Measurements from ENCODE around the gene RACGAP1.
A peak's percentile ranks its signal among the peaks of the same experiment; 100 is the strongest.

Gene RACGAP1, protein sequence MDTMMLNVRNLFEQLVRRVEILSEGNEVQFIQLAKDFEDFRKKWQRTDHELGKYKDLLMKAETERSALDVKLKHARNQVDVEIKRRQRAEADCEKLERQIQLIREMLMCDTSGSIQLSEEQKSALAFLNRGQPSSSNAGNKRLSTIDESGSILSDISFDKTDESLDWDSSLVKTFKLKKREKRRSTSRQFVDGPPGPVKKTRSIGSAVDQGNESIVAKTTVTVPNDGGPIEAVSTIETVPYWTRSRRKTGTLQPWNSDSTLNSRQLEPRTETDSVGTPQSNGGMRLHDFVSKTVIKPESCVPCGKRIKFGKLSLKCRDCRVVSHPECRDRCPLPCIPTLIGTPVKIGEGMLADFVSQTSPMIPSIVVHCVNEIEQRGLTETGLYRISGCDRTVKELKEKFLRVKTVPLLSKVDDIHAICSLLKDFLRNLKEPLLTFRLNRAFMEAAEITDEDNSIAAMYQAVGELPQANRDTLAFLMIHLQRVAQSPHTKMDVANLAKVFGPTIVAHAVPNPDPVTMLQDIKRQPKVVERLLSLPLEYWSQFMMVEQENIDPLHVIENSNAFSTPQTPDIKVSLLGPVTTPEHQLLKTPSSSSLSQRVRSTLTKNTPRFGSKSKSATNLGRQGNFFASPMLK

DNA sequence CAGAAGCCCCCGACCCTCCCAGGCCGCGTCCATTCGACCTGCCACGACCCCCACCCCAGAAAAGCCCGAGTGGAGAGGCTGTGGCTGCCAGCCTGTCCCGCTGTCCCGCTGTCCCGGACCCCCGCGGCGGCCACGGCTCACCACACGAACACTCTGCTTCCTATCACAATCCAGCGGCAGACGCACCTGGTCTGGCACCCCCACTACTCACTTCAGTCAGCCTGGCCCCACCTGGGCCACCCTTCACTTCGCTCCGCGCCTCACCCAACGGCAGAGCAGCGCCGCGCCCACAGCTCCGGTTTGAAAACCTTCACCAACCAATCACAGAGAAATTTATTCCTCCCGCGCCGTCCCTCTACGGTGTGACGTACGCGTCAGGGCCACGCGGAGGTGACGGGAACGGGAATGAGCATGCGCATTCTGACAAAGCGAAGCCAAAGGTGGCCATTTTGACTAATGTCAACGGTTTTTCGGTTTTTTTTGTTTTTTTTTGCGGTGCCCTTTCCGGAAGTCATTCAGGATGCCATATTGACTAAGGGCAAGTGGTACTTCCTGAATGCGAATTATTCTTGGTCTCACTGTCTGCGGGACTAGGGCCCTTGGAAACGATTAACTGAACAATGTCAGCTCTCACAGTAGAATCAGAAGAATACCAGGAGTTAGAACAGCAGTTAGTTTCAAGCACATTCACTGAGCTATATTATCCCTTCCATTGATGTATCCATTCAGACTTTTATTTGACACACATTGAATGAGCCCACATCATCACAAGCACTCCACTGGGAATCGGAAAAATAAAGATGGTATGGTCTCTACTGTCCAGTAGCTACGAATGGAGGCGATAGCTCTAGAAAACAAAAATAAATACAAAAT, at the start of gene RACGAP1:
Gene RACGAP1 (minus strand): TSS at position 308 of the 873 bp plus-strand sequence. CDS start 8,779 bp downstream, outside the sequence.
- peak; percentile 99 for DNase-seq

DNA sequence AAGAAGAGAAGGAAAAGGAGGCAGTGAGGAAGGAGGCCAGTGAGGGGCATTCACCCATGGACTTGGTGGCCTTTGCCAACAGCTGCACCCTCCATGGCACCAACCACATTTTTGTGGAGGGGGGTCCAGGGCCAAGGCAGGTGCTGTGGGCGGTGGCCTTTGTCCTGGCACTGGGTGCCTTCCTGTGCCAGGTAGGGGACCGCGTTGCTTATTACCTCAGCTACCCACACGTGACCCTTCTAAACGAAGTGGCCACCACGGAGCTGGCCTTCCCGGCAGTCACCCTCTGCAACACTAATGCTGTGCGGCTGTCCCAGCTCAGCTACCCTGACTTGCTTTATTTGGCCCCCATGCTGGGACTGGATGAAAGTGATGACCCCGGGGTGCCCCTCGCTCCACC, 48.4 kb upstream of the RACGAP1 start:
- no peak for DNase-seq

DNA sequence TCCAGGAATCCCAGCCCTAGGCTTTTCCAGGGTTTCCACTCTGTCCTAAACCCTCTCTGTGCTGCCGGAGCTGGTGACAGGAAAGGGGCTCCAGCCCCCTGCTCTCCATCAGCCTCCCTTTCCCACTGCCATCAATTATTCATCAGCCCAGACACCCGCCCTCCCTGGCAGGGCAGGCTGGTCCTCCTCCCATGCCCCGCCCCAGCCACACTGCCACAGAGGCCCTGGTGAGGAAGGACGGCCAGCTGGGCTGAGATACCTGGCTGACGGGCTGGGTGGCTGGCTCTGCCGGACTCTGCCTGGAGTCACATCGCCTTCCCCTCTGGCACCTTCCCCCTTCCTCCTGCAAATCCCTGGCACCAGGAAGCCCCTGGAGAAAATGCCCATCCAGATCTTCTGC, 47.9 kb upstream of the RACGAP1 start:
- DNase-seq = no peak

DNA sequence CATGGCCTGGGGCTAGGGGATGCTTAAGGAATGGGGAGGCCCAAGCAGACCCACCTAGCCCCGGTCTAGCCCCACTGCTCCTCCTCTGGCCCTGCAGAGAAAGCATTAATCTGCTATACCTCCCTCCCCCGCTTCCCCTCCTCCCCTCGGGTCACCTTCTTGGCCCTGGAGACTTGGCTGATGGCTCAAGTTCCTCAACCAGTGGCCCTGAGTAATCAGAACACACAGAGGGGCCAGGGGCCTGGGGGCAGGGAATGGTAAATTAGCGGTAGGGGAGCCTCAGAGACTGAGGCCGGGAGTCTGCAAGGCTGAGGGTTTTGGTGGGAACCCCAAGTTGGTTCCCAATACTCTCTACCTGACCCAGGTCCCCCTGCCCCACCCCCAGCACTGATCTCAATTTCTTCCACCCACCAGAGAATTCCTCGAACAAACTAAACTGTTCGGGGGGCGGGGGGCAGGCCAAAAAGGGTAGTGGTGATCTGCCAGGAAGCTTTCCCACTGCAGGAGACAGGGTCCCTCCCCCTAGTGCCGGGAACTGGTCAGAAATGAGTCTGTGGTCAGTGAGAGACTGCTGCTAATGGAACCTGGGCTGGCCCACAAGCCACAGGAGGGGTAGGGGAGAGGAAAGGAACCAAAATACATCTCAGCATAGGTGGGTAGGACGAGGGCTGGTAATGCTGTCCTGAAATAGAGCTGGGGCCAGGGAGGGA, 47.1 kb upstream of the RACGAP1 start:
- DNase-seq = peak; percentile 25

DNA sequence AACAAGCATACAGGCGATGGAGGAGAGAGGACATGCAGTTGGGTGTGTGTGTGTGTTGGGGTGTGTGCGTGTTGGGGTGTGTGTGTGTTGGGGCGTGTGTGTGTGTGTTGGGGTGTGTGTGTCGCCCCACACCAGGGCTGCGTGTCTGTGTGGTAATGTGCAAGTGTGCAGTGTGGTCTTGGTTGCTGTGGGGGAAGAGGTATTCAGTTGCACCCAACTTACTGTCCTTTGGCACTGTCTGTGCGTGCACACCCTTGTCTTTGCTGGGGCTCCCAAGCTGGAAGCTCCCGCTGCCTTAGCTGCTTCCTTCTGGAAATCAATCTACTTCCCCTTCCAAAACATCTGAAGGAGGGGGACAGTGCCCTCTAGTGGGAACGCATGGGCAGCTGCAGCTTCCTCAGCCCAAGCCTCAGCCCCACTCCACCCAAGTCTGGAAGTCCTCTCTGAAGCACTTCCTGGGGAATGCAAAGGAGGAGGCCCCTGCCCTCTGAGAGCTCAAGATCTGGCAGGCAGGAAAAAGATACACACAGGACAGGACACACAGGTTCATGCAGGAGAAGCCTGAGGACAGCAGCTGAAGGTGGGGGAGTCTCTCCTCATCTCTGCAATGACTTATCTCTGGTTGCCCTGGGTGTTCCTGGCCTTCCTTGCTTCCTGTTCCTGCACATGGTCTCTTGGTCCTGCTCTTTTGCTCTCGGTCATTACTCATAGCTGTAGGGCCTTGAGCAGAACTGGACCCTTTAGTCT, 45.2 kb upstream of the RACGAP1 start:
- DNase-seq = peak; percentile 88

DNA sequence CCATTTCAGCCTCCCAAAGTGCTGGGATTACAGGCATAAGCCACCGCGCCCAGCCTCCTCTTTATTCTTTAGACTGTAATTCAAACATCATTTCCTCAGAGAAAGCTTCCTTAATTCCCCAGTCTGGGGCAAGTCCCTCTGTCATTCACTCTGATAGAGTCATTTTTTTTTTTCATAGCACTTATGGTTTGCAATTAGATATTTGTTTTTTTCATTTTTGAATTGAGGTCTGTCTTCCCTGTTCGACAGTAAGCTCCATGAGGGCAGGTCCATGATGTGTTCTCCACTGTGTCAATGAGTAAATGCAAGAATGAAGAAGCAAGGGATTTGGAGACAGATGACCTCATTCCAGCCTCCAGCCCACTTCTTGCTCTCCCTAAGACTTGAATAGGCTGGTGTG, 44.2 kb upstream of the RACGAP1 start:
- DNase-seq = no peak

DNA sequence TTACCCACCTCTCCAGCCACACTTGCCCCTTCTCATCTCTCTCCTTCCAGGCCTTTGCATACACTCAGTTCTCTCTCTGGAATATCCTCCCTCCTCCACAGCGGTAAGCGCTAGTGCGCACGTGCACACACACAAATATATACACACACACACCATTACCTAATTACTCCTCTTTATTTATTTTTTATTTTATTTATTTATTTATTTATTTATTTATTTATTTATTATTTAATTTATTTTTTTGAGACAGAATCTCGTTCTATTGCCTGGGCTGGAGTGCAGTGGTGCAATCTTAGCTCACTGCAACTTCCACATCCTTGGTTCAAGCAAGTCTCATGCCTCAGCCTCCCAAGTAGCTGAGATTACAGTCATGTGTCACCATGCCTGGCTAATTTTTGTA, 43.8 kb upstream of the RACGAP1 start:
- no peak for DNase-seq

DNA sequence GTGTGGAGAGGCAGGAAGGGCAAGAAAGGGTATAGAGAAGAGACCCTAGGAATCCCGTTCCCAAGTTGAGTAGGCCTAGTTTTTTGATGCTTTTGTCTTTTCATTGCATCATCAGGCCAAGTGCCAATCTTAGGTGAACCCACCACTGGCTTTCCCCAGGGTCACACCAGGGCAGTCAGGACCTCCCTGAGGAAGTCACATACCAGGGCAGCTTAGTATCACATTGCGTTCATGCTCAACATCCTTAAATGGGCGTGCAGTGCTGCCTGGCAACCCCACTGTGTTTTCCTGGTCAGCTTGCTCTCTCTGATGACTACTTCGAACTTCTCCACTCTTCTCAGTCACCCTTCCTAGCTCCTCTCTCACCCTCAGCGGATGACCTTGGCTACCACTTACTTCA, 41.1 kb upstream of the RACGAP1 start:
- no peak for DNase-seq

DNA sequence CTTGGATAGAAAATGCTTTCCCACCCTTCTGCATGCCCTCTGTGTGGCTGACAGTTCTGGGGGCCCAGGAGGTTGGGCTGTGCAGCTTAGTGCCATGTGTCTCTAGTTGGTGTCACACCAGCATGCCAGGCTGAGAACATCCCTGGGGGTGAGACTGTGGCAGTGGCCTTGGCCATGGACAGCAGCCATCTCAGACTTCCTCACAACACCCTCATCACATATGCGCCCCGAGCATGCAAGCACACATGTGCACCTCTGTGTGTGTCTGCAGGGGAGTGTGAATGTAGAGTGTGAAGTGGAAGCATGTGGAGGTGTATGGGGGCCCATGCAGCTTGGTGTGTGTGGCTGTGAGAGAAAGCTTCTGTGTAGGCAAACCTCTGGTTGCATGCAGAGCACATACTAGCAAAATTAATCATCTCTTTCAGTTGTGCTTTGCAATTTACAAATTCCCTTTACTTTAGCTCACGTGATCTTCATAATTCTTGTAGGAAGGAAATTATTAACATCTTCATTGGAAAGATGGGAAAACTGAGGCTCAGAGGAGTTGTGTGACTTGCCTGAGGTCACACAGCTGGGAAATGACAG, 40.5 kb upstream of the RACGAP1 start:
- DNase-seq = no peak

DNA sequence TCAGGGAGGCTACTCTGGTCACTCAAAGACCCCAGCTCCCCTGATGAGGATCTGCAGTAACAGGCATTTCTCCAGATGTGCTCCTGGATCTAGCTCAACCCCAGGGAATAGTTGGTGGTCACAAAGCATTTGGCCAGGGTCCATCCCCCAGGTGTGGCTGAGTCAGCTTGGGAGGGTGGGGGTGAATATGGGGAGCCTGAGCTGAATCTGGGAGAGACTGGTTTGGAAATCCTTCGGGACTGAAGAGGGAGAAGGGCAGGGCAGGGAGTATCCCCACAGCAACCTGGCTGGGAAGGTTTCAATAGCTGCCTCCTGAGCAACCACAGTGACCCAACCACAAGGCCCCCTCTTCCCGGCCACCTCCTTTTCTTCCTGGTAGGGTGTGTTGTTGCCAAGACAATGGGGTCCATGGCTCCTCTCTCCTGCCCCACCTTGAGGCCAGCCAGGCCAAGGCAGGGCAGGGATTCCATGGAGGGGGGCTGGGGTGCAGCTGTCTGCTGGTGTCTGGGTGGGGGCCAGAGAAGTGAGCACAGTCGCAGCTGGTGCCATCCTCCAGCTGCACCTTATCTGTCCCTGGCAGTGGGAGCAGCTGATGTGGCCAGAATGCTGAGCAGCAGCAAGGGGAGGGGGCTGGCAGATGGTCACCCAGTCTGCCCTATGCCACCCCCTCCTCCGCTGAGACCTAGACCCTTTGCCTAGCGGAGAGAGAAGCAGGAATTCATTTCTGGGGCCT, 37.6 kb upstream of the RACGAP1 start:
- no peak for DNase-seq

DNA sequence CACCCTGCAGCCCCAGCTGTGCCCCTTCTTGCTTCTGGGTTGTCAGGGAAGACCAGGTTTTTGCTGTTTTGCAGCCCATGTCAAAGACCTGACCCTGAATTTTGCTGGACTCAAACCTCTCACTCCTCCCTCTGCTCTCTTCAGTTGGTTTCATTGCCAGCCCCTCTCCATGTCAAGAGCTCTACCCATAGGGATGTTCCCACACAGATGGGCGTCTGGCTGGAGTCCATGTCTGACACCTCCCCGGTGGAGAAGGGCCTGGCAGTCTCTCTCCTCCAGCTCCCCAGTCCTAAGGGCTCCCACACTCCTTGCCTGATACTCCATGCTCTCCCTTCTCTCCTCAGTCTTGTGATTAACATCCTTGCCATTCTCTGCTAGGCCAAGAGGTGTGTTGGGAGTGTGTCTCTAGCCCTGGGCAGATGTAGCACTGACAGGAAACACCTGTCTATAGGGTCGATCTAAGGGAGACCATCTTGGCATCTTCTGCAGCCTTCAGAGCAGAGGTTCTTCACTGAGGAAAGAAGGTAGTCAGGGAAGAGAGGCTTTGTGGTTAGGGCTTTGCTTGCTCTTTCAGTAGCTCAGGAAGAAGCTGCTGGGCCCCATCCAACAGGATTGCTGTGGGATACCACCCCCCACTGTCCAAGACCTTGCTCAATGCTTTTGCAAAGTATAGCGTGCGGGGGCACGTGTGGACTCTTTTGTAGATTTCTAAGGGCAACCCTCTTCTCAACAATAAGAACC, 36.8 kb upstream of the RACGAP1 start:
- DNase-seq = no peak

DNA sequence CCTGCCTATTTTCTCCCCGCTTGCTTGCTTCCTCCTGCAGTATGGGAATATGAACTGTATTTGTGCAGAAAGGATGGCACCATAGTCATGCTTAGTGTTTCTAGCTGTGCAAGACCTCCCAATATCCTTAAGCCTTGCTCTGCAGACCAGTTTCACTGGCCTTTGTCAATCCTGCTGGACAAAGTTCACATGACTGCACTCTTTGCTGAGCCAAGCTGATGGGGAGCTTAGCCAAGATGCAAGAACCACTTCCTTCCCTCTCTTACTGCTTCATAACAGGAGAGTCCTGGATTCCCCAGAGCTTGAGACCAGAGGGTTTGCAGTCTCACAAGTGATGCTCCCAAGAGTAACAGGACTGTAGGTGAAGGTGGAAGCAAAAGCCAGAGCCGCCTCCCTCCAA, 35.9 kb upstream of the RACGAP1 start:
- no peak for DNase-seq

DNA sequence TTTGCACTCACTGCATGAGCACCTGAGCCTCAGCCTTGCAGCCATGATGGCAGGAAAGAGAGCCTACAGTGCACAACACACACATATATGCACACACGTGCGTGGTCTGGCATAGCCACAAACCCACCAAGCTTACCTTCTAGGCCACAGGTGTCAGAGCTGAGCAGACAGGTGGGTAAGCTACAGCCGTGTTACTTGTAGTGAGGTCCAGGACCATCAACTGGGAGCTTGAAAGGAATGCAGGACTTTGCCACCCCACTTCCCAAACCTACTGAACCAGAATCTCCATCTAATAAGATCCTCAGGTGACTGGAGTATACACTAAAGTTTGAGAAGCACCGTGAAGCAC, 34.8 kb upstream of the RACGAP1 start:
- DNase-seq = no peak

DNA sequence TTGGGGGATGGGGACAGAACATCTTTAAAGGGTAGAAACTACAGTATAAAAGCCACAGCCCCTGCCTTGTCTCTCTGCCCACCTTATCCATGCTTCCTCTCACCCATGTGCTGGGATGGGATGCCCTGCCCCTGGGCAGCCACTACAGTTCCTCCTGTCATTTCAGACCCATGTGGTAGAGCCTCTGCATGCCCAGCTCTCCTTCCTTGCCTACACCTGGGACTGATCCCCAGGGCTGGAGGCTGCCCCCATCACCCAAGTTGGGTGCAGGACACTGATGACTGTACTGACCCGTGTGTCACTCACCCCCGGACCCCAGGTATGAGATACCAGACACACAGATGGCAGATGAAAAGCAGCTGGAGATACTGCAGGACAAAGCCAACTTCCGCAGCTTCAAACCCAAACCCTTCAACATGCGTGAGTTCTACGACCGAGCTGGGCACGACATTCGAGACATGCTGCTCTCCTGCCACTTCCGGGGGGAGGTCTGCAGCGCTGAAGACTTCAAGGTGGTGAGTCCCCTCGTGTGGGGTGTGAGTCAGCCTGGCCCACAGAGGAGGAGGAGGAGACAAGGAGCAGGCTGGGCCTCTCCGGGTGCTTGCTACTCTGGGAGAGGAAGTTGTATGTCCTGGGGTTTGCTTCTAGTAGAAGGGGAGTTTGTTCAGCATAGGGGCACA, 34.3 kb upstream of the RACGAP1 start:
- no peak for DNase-seq

DNA sequence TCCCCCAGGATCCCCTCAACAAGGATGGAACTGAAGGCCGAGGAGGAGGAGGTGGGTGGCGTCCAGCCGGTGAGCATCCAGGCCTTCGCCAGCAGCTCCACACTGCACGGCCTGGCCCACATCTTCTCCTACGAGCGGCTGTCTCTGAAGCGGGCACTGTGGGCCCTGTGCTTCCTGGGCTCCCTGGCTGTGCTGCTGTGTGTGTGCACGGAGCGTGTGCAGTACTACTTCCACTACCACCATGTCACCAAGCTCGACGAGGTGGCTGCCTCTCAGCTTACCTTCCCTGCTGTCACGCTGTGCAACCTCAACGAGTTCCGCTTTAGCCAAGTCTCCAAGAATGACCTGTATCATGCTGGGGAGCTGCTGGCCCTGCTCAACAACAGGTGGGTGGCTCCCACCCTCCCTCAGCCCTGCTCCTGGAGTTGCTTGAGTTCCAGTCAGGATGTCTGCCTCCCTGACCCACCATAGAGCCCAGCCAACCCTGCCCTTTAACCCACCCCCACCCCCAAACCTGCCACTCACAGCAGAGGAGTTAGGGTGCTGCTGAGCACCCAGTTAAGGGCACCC, 33.5 kb upstream of the RACGAP1 start:
- DNase-seq = no peak

DNA sequence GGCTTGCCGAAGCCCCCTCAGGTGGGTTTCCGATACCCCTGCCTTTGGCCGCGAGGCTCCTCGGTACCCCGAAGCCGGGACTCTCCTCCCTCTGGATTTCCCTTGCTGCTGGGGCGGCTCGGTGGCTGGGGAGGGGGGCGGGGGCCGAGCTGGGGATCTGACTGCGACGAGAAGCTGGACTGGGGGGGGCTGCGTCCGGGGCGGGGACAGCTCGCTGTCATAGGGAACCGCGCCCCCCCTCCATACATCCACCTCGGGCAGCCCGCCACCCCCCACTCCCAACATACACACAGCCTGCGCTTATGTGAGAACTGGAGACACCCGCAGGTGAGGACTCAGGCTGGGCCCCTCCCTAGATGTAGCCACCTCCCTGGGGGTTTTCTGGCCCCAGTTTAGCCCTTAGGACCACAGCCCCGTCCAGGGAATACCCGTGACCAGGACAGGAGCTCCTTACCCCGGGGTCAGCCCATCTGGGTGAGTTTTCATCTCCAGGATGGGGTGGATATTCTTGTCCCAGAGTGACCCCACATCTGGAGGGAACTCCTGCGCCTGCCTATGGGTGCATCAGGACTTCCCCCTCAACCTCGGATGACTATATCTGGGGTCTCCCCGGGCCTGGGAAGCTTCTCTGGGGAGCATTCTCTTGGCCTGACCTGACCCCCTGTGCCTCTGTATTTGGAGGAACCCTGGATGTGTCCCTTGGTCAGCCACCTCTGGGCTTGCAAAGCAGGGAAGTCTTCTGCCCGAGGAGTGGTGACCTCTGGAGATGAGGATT, 32.8 kb upstream of the RACGAP1 start:
- no peak for DNase-seq

DNA sequence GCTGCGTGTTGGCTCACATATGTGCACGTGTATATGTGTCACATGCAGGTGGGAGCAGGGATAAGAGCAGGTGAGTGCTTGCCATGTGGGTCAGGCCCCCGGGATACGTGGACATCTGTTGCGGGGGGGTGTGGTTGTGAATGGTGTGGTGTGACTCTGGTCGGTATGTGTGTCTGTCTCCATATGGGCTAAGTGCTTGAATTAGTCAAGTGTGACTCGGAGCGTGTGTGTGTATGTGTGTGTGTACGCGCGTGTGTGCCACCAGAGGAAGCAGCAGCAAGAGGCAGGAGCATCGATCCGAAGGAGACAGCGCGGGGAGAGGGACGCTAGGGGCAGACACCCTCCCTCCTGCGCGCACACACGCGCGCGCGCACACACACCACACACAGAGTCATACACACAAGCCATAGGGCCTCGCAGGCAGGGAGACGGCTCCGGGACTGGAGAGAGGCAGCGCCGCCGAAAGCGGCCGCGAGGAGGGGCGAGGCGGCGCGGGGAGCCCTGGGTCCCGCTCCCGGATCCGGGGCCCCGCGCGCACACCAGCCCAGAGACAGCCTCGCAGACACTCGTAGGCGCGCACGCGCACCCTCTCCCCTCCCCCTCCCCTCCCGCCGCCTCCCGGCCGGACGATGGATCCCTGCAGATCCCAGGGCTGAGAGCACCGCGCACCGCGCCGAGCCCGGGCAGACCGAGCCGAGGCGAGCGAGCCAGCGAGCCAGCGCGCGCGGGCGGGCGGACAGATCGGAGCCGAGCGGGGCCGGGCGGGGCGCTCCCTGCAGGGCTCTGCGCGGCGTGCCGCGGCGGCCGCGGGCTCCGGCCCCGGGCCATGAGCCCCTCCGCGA, 31.9 kb upstream of the RACGAP1 start, which contains the start of gene ASIC1:
Gene ASIC1 (plus strand): TSS at position 597 of the 842 bp plus-strand sequence. CDS start 1,171 bp downstream, outside the sequence.
- DNase-seq = peak; percentile 45

DNA sequence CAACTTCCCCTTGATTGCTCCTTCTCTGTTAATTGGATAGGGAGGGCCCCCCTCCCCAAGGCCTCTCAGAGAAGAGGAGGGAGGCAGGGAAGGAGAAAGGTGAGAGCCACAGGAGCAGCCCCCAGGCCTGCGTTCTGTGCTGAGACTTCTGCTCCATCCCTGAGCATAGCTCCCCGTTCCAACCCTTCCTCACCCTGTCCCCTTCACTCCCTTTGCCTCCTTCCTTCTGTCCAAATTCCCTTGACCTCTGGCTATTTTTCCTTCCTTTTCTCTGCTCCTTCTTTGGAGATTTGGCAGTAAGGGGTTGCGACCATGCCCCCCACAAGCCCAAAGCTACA, 31.3 kb upstream of the RACGAP1 start:
- DNase-seq = no peak
